ENCODE measurements around the gene DSG2. TPM values are rescaled to one million over a fixed set of nuclear protein-coding genes. Genes with fewer than 3 reads are reported as not detected.

DSG2 gene
- total RNA-seq, 1 experiment from 2014 or later: 123 TPM

DNA sequence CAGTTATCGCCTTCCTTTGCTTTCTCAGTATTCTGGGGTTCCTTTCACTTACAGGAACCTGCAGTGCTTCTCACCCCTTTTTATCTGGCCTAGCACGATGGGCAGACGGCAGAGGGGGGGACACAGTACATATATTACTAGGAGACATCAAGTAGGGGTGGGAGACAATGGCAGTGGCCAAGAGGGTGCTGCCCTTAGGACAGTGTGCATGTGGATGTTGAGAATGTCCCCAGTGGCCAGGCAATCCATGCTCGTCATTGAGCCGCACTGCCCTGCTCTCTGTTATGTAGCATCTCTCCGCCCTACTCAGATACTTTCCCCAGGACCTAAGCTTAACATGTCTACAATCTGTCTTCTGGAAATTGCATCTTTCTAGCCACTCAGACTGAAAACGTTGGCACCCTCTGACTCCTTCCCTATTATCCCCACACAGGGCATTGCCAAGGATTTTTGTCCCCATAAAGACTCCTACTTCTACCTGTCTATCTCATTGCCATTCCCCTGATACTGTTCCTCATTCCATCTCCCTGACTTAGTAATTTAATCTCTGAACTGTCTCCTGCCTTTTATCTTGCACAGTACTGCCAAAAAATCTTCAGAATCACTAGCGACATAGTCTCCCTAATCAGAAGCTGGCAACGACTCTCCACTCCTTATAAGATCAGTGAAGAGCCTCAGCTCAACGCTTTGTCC lies 6.6 kb downstream of the DSG2 start:
- no peak for DNase-seq (ENCODE audit: low read depth, low spot score)
- no TSS peak for BruUV-seq (replicated peaks)
- H4K20me1 ChIP-seq (ENCODE audit: insufficient read depth): no peaks in the 10 kb centered on the region; the same call in 1 of the 2 replicates
- H3K27me3 ChIP-seq (ENCODE audit: insufficient read depth, low read length): no peaks in the 10 kb centered on the region
- TF ChIP-seq EZH2 (IDR thresholded peaks at IDR 0.05): no peak
- TF ChIP-seq SRF (IDR thresholded peaks at IDR 0.05; ENCODE audit: low read depth): no peak
- TF ChIP-seq, protein P1, sequence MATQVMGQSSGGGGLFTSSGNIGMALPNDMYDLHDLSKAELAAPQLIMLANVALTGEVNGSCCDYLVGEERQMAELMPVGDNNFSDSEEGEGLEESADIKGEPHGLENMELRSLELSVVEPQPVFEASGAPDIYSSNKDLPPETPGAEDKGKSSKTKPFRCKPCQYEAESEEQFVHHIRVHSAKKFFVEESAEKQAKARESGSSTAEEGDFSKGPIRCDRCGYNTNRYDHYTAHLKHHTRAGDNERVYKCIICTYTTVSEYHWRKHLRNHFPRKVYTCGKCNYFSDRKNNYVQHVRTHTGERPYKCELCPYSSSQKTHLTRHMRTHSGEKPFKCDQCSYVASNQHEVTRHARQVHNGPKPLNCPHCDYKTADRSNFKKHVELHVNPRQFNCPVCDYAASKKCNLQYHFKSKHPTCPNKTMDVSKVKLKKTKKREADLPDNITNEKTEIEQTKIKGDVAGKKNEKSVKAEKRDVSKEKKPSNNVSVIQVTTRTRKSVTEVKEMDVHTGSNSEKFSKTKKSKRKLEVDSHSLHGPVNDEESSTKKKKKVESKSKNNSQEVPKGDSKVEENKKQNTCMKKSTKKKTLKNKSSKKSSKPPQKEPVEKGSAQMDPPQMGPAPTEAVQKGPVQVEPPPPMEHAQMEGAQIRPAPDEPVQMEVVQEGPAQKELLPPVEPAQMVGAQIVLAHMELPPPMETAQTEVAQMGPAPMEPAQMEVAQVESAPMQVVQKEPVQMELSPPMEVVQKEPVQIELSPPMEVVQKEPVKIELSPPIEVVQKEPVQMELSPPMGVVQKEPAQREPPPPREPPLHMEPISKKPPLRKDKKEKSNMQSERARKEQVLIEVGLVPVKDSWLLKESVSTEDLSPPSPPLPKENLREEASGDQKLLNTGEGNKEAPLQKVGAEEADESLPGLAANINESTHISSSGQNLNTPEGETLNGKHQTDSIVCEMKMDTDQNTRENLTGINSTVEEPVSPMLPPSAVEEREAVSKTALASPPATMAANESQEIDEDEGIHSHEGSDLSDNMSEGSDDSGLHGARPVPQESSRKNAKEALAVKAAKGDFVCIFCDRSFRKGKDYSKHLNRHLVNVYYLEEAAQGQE (IDR thresholded peaks at IDR 0.05; ENCODE audit: low read depth): no peak
- TF ChIP-seq ELF1 (IDR thresholded peaks at IDR 0.05; ENCODE audit: borderline replicate concordance, low read depth): no peak
- TF ChIP-seq TCF7L2 (IDR thresholded peaks at IDR 0.05; ENCODE audit: borderline replicate concordance, extremely low read depth, insufficient read depth, insufficient read length): no peak
- no peak for TF ChIP-seq EGR1 (IDR thresholded peaks at IDR 0.05; ENCODE audit: low read depth)
- no peak for TF ChIP-seq FOSL1 (IDR thresholded peaks at IDR 0.05; ENCODE audit: low read depth)
- TF ChIP-seq POLR2A (IDR thresholded peaks at IDR 0.05; ENCODE audit: borderline replicate concordance, extremely low read depth, insufficient read depth, insufficient read length): no peak
- TF ChIP-seq EZH2phosphoT487 (IDR thresholded peaks at IDR 0.05; ENCODE audit: borderline replicate concordance): no peak
- TF ChIP-seq SP1 (IDR thresholded peaks at IDR 0.05; ENCODE audit: low read depth): no peak
- no peak for TF ChIP-seq ZFX (IDR thresholded peaks at IDR 0.05)
- TF ChIP-seq, protein P2, sequence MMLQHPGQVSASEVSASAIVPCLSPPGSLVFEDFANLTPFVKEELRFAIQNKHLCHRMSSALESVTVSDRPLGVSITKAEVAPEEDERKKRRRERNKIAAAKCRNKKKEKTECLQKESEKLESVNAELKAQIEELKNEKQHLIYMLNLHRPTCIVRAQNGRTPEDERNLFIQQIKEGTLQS (IDR thresholded peaks at IDR 0.05): no peak
- TF ChIP-seq YY1 (IDR thresholded peaks at IDR 0.05; ENCODE audit: extremely low read depth, insufficient replicate concordance, low read depth, low read length): no peak
- TF ChIP-seq SIN3A (IDR thresholded peaks at IDR 0.05; ENCODE audit: low read depth): no peak
- no peak for TF ChIP-seq POLR2AphosphoS5 (IDR thresholded peaks at IDR 0.05; ENCODE audit: low read depth, low read length)
- TF ChIP-seq JUND (IDR thresholded peaks at IDR 0.05): no peak
- TF ChIP-seq CBX3 (IDR thresholded peaks at IDR 0.05; ENCODE audit: low read depth): no peak
- no peak overlapping the region for H3K9ac ChIP-seq (ENCODE audit: low read length)
- CTCF ChIA-PET: interaction anchor here (1.1 kb wide), 1 partner anchor 80 kb away, joined by 4 read pairs; no protein-coding TSS in a partner anchor
- H3K4me1 ChIP-seq (ENCODE audit: control insufficient read depth in 1 of 2, insufficient read depth in 2 of 2, low read length in 2 of 2): peaks cover 20 to 26% of the 10 kb centered on the region in 2 experiments
- no peak overlapping the region for H3K27ac ChIP-seq (ENCODE audit: low read depth, low read length)
- intact Hi-C loops (cut with micrococcal nuclease): loop anchor here (5.0 kb wide), 1 partner anchor 237 kb away; no protein-coding TSS in a partner anchor
- no peaks in the 10 kb centered on the region for H3K9me2 ChIP-seq (ENCODE audit: insufficient read depth)
- no peaks in the 10 kb centered on the region for H3K9me3 ChIP-seq (ENCODE audit: control insufficient read depth in 1 of 2, insufficient read depth in 1 of 2, low read depth in 1 of 2, low read length in 2 of 2)
- ATAC-seq: no peak
- POLR2A ChIA-PET: no interaction called here
- peaks cover 92% of the 10 kb centered on the region for H3K79me2 ChIP-seq (ENCODE audit: insufficient read depth, low read length)
- H3K36me3 ChIP-seq (ENCODE audit: control insufficient read depth in 1 of 2, insufficient read depth in 2 of 2, low read length in 2 of 2): no peaks in the 10 kb centered on the region
- H2AFZ ChIP-seq (ENCODE audit: low read depth, low read length, poor library complexity, severe bottlenecking): no peak overlapping the region
- no peak overlapping the region for H3K4me2 ChIP-seq (ENCODE audit: low read length)
- H3K4me3 ChIP-seq (replicated peaks in 1 of 2; ENCODE audit: low read depth in 1 of 2, low read length in 2 of 2): no peak overlapping the region
- RAD21 ChIA-PET (ENCODE audit: low non-redundant PET in 1 of 2, low total read pairs in 2 of 2, uncharacterized antibody in 2 of 2, unreplicated experiment in 2 of 2): no interaction called here

All from HCT116 (cell line).